Erythroblast (primary cell): ENCODE results near the gene SOCS7.

Experiments used
- GATA1 ChIP-seq: IDR thresholded peaks from 2 replicates; pipeline ENCODE4 v1.6.1; 2011; ENCODE audit warnings: low read depth, mild to moderate bottlenecking, control low read depth, low read length, moderate library complexity
- POLR2A ChIP-seq: IDR thresholded peaks from 2 replicates; pipeline ENCODE4 v1.6.1; 2011; ENCODE audit warnings: mild to moderate bottlenecking, low read length

DNA sequence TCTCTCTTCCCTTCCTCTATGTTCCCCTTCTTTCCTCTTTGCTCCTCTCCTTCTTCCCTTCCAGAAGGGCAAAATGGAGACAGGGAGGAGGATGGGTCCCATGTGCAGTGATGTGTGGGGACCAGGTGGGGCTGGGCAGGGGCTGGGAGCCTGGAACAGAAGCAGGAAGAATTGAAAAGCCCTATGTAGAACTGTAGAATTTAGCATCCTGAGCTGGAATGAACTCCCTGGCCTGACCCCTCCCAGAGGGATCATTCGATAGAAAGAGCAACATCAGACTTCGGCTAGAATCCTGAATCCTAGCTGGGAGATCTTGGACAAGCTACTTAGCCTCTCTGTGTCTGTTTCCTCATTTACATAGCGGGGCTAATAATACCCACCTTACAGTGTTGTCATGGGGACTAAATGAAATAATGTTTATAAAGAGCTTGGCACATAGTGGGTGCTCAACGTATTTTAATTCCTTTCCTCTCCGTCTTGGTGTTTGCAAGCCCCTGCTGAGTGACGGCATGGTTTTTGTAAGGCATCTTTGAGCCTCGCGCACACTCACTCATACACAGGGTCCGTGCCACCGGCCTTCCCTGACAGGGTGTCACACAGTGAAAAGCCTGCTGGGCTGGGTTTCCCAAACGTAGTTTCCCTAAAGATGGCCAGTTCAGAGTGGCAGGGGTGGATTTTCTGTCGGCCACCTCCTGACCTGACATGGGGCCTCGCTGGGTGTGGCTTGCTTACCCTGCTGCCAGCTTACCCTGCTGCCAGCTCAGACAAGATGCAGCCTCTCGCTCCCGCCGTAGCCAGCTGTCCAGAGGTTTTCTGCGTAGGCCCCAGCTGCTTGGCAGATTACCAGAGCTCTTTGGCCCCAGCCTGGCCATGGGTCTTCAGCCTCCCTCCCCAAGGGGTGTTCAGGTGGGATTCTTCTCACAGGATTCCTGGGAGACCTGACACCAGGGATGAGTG, 70.5 kb downstream of the SOCS7 start:
- TF ChIP-seq POLR2A (no peak), GATA1 (no peak)
